DMS153 treated with DMSO at 0.1 percent for 48 hours (cell line): ENCODE measurements around the gene ABCC8.
A peak's percentile ranks its signal among the peaks of the same experiment; 100 is the strongest.

Source experiments
- DNase-seq: peaks from one replicate; lab custom pipeline; 2025; ENCODE audit not compliant: unreplicated experiment; lab: John Stamatoyannopoulos, UW

ABCC8 gene

DNA sequence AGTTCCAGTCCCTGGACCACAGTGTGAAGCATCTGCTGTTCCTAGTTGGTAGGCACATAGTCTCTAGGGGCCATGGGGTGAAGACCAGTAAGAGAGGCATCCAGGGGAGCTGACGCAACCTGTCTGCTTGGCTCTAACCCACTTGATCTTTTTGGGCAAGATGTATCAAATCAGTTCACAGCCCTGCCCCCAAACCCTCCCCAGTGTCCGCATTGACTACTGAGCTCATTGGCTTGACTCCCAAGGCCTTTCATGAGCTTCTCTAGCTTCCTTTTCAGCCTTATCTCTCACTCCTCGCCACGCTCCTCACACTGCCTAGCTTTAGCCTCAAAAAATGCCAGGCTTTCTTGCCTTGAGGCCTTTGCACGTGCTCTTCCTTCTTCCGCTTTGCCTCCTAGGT, 29.7 kb upstream of the ABCC8 start:
- no peak for DNase-seq

DNA sequence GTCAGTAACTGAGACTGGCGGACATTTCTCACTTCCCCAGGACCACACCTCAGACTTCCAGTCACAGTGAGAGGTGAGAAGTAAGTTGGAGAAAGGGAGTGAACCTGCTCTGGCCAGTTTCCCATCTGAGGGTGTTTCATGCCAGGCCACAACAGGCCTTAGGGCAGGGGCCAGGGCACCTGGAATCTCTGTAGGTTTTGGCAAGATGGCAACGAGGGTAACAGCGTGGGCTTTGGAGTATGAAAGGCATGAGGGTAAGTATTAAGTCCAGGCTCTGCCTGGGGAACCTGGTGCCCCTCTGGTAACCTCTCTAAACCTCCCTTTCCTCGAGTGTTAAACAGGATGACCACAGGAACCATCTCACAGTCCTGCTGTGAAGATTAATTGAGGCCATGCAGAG, 28.5 kb upstream of the ABCC8 start:
- DNase-seq: no peak

DNA sequence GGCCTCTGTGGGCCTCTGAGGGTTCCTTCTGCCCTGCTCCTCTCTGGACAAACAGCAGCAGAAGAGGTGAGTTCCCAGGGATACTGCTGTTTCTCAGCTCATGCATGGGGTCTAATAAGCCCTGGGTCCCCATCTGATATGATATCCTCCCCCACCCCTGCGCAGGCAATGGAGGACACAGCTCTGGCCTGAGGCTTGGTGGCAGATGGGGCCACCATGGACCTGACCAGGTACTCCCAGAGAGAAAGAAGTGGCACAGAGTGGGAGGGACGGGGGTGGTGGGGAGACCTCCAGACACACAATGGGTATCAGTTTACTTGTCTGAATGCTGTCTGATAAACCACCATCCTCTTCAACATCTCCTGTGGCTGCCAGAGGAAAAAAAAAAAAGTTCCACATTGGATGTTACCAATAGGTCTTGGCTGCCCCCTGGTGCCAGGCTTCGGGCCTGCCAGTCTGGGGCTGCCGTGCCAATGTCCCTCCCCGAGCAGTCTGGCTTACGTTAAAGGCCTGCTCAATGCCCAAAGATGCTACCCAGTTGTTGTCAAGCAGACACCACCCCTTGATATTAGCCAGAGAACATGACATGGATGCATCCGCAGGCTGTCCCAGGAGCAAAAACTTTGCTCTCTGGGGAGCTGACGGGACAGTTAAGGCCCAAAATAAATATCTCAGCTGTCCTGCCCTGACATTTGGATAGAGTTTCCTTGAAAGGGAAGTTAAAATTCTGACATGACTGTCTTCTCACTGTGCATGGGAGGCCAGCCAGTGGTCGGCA, 27.9 kb upstream of the ABCC8 start:
- peak; percentile 66 for DNase-seq

DNA sequence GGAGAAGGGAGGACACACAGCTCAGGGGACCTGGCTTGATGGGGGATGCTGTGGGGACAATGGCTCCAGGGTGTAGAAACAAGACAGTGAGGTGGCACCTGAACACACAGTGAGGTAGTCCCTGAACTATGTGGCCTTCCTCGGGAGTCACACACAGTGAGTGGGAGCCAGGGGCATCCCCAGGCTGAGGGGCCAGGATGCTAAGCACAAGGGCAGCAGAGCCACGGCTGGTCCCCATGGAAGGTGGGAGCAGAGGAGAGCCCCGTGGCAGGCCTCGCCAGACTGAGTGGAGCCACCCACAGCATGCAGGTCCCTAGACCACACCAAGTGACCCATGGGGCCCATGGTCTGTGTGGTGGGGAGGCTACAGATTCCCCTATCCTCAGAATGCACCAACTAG, 26.0 kb upstream of the ABCC8 start:
- DNase-seq: no peak

DNA sequence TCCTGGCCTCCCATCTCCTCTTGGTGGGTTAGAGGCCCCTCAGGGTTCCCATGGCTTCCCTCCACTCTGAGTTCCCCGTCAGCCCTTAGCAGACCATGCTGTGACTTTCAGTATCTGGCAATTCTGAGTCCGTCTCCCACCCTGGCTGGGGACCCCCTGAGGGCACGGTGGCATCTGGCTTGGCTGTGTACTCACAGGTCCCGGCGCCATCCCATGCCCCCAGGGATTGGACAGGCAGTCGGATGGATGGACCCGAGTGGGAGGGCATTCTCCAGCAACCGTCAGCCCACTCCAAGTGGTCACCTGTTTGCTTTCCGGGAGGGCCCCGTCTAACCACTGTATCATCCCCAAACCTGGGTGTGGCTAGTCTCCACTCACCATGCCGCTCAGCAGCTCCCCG, 24.0 kb upstream of the ABCC8 start:
- DNase-seq: no peak

DNA sequence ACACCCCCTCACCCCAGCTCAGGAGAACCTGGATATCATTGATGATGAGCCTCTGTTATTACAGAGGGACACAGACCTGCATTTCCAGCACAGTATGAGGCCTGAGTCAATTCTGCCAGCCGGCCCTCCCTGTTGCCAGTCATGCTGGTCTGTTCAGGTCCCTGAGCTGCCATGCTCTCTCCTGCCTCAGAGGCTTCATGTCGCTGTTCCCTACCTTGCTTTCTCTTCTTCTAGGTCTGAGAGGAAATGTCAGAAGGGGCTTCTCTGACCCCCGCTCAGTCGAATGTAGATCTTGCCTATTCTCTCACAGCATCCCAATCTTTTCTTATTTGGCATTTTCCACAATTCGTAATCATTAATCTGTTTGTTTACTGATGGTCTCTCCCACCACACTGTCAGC, 21.8 kb upstream of the ABCC8 start:
- no peak for DNase-seq

DNA sequence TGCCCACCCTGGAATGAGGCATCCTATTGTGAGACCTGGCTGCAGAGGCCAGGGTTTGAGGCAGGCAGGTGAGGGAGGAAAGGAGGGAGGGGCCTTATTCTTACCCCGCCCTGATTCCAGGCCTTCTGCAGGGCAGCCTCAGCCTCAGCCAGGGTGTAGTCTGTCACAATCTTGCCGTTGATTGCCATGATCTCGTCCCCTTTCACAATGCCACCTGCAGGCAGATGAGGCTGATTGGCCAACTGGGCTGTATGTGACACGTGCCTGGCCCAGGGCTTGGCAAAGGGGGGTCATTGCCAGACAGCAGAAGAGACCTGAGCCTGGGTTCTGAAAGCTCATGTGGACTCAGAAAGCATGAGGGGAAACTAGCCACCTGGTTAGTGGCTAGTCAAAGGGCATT, 21.4 kb upstream of the ABCC8 start:
- peak; percentile 73 for DNase-seq

DNA sequence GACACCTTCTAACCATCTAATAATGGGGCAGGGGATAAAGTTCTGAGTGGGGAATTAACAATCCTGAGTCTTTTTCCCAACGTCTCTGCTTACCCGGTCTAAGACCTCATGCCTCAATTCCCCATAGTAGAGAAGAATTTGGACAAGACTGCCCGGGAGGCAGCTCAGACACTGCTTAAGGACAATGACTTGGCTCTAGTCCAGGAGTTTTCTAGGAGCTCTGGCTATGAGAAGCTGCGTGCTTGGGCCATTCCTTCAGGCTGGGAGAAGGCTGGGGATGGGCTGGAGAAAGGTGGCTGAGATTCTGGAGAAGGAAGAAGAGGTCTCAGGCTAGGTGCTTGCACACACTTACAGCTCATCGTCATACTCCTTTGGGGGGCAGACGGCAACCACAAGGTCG, 19.8 kb upstream of the ABCC8 start:
- no peak for DNase-seq

DNA sequence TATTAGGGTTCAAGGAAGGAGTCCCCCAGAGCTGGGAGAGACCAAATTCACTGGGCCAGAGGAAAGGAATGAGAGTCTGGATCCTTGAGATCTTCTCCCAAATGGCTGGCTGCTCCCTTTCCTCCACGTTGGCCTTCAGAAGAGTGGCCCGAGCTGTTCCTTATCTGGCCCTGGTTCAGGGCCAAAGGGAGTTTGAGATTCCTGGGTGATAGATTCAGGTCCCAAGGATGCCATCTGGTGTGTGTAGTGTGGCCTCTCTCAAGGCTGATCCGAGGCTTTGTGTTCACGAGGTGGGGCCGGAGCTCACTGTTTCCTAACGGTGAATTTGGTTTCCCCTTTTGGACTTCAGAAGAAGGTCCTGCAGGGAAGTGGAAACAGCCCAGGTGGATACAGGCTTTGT, 17.4 kb upstream of the ABCC8 start:
- no peak for DNase-seq

DNA sequence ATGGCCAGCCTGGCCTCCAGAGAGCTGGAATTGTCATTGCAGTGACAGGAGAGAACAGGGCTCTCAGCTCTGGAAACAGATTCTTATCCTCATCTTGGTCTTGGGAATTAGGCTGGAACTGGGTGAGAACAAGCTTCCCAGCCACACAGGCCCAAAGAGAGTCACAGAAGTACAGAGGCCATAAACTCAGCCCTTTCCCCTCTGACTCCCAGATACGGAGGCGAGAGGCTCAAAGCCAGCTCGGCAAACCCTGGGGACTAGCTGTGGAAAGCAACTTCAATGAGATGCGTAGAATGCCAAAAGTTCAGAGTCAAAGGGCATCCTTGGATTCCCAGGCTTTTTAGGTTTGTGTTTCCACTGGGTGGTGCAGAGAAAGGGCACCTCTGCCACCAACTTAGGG, 14.3 kb upstream of the ABCC8 start:
- no peak for DNase-seq

DNA sequence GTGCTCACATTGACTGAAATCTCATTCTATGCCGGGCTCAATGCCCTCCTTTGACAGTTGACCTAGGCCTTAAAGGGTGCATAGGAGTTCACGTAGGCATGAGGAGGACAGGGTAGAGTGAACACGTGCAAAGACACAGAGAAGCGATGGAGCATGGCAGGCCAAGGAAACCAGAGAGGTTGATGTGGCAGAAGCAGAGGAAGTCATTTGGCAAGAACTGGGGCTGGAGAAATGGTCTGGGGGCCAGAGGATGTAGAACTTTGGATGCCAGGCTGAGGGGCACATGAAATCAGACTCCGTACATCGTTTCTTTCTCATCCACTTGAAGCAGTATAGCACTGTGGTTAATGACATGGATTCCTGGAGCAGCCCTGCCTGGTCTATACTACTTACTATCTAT, 13.6 kb upstream of the ABCC8 start:
- no peak for DNase-seq

DNA sequence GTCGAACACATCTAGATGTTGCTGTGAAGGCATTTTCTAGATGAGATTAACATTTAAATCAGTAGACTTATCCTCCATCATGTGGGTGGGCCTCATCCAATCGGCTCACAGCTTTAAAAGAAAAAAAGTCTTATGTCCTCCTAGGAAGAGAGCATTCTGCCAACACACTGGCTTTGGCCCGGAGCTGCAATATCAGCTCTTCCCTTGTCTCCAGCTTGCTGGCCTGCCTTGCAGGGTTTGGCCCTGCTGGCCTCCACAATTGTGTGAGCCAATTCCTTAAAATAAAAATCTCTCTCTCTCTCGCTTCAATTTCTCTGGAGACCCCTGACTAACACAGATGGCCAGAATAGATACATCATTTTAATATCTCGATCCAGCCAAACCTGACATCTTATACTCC, 13.1 kb upstream of the ABCC8 start:
- no peak for DNase-seq

DNA sequence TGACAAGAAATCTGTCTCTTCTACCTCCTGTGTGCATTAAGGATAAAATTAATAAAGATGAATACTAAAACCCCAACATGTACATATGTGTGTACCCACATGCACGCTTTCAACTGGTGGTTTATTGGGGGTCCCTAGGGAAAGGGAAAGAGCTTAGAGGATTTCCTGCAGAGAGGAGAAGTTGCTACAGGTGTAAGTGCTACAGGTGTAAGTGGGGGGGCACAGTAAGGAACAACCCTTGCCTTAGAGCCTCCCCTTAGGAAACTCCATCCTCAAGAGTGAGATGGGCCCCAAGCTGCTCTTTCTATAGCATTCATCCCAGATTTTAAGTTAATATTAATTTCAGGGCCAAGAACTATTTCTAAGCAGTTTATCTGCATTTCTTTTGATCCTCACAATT, 11.9 kb upstream of the ABCC8 start:
- DNase-seq: no peak

DNA sequence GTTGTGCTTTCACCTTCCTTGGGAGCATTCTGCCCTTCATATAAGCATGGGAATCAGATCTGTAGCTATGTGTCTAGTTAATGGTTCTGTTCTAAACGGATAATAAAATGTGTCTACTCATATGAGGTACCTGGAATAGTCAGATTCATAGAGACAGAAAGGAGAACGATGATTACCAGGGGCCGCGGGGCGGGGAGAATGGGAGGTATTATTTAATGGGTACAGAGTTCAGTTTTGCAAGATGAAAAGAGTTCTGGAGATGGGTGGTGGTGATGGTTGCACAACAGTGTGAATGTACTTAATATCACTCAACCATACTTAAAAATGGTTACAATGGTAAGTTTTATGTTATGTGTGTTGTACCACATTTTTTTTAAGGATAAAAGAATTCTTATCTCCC, 10.0 kb upstream of the ABCC8 start:
- no peak for DNase-seq

DNA sequence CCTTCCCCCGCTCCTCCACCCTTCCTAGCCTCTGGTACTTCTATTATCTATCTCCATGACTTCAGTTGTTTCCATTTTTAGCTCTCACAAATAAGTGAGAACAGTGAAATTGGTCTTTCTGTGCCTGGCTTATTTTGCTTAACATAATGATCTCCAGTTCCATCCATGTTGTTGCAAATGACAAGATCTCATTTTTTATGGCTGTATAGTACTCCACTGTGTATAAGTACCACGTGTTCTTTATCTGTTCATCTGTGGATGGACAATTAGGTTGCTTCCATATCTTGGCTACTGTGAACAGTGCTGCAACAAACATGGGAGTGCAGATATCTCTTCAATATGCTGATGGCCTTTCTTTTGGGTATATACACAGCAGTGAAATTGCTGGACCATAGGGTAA, 6.9 kb upstream of the ABCC8 start:
- no peak for DNase-seq

DNA sequence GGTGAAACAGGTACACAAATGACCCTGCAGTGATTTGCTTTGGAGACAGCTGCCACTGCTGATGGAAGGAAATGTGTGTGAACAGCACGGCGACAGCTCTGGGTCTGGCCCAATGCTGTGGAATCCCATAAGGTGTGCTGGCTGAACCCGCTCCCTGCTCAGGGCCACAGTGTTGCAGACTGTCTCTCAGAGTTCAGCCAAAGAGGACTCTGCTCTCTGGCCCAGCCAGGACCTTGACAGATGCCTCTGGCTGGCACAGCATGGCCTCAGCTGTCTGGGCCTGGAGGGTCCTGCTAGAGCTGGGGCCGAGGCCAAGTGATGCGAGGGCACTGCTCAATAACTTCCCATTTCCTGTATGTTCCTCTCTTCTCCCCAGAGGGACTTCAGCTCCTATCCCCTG, 5.3 kb upstream of the ABCC8 start:
- no peak for DNase-seq

DNA sequence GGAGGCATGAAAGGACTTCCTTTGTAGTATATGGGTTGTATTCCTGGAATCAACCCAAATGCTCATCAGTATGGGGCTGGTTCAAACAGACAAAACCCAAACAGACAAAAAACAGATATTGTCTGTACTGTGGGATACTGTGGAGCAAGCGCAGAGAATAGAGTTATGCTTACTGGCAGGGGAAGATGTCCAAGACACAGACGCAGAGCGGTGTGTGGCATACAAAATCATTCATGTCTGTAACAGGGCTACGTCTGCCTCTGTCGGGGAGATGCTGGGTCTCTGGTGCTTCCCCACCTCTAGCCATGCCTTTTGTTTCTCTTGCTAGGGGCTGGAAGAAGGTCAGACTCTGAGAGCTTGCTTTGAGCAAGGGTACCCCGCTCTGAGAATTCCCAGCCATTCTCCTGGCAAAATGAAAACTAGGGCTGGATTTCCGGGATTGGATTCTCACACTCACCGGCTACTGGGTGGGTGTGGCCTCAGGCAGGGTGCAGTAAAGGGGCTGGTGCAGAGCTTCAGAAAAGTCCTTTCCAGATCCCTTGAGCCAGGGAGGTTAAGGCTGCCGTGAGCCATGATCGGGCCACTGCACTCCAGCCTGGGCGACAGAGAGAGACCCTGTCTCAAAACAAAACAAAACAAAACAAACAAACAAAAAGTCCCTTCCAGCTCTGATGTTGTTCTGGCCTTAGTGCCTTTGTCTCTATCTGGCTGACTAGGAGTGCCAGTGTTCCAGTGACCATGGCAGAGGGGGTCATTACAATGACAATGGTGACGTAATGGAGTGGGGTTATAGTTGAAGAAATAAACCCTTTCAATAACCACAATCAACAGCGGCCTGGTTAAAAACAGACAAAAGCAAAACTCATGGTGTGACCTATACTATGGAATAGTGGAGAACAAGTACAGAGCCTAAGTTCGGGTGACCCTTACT, 2.9 kb upstream of the ABCC8 start:
- no peak for DNase-seq

DNA sequence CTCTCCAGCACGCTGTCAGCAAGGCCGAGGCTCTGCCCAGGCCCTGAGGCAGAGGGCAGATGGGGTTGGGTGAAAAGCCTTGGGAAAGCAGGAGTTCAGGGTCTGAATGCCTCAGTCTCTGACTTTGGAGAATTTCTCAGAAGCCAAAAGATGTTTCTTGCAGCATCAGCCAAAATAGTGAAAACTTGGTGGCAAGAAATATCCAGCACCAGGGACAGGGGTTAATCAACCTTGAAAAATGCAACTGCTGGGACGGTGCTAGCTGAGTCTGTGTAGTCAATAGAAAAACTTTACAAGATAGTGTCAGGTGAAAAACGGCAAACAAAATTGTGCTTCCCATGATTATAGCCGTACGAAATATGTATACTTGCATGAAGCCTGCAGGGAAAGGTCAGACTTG, 1.4 kb upstream of the ABCC8 start:
- DNase-seq: no peak

DNA sequence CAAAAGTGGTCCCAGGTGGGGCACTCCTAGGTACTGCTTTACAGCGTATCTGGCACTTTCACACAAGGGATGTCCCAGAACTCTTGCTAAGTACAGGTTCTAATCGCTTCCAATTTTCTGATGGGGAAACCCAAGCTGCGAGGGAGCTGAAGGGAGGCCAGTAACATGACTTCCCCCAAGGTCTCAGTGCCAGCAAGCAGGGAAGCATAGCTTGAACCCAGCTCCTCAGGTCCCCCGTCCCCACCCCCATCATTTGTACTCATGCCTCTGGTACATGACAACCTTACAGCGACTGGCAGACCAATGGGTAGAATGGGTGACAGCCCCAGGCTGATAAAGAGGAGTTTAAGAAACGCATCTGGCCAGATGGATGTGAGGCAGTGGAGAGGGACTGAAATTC, 716 bp upstream of the ABCC8 start:
- DNase-seq: no peak

DNA sequence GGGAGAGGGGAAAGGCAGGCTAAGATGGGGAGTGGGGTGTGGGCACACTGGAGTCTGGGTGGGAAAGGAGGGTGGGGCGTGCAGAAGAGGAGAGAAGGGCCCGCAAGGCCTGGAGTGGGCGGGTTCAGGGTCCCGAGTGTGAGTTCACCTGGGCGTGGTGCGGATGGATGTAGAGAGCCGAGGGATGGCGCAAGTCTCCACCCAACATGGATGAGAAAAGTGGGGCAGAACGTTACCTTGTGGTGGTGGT, 364 bp upstream of the ABCC8 start:
- no peak for DNase-seq

DNA sequence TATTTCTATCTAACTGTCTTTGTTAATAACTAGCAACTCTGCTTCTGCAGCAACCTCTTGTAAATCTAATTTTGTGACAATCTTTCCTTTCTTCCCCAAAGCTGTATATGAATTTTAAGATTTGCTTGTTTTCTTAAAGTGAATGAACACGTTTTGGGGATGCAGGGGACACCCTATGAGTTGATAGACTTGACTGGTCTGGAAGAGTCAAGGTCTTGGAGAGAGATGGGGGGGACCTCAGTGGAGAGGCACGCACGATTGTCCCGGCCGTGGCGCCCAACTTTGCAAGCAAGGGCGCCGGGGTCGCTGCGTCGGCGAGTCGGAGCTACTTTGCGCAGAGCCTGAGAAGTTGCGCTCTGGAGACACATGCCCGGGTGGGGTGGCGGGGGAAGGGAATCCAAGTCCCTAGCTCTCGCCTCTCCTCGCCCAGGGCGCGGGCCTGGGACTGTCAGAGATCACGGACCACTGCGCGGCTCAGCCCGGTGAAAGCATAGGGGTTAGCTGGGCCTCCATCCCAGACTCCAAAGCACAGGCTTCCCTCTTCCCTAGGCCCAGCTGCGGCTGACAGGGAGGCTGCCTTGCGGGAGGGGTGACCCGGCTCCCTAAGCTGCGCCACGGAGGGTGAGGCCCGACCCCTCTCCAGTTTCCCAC, 854 bp downstream of the ABCC8 start:
- no peak for DNase-seq

DNA sequence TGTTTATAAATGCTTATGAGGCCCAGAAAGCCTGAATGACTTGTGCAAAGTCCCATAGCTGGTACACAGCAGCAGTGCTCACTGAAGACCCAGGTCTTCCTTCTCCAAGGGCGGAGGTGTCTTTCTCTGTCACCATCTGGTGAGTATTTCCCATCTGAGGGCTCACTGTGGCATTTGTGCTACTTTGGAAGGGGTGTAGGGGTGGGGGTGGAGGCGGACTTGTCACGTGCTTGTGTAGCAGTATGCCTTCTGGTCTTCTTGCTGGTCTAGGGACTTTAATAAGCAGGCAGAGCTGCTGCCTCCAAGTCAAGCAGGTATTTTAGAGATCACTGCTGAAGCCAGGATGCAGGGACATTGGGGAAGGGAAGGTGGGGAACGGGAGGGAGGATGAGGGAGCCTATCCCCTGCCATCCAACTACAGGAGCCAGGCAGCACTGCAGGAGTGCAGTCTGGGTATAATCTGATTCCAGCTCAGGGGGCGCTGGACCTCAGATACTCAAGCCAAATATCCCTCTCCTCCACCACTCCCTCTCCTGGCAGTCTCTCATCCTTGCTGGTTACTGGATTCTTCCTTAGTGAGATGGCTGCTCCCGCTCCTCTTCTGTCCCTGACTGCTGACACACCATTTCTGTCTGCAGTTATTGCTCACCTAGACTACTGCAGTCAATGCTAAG, 3.4 kb downstream of the ABCC8 start:
- no peak for DNase-seq
